ENCODE results near the gene PUSL1. TPM values are rescaled to one million over a fixed set of nuclear protein-coding genes. Genes with fewer than 3 reads are reported as not detected.

PUSL1 gene
- total and polyA plus RNA-seq, 2 of the 13 experiments (the other 11 are each of a cell fraction or from before 2014, with no cell fraction given) = 8.3 to 22.2 TPM

GRCh38 chr1:1306661-1307260, 1.6 kb upstream of the PUSL1 start (continued):
- TF ChIP-seq, protein P1, sequence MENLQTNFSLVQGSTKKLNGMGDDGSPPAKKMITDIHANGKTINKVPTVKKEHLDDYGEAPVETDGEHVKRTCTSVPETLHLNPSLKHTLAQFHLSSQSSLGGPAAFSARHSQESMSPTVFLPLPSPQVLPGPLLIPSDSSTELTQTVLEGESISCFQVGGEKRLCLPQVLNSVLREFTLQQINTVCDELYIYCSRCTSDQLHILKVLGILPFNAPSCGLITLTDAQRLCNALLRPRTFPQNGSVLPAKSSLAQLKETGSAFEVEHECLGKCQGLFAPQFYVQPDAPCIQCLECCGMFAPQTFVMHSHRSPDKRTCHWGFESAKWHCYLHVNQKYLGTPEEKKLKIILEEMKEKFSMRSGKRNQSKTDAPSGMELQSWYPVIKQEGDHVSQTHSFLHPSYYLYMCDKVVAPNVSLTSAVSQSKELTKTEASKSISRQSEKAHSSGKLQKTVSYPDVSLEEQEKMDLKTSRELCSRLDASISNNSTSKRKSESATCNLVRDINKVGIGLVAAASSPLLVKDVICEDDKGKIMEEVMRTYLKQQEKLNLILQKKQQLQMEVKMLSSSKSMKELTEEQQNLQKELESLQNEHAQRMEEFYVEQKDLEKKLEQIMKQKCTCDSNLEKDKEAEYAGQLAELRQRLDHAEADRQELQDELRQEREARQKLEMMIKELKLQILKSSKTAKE (CRISPR knock-in tag; IDR thresholded peaks at IDR 0.05; ENCODE audit: borderline replicate concordance) = no peak
- TF ChIP-seq ZNF547 (CRISPR knock-in tag; IDR thresholded peaks at IDR 0.05) (no peak), ZBTB7A (CRISPR knock-in tag; IDR thresholded peaks at IDR 0.05) (0 out of 2 replicates have a peak, but pooled peaks have one; percentile 50), ZNF792 (CRISPR knock-in tag; IDR thresholded peaks at IDR 0.05) (no peak), ZNF589 (CRISPR knock-in tag; conservative IDR thresholded peaks at IDR 0.05) (0 out of 2 replicates have a peak, but pooled peaks have one; percentile 52), YY1 (IDR thresholded peaks at IDR 0.05; ENCODE audit: insufficient read depth, insufficient replicate concordance, low read depth, low read length) (no peak), KDM1A (CRISPR knock-in tag; IDR thresholded peaks at IDR 0.05) (no peak), ZFP62 (CRISPR knock-in tag; IDR thresholded peaks at IDR 0.05) (no peak), PITX1 (CRISPR knock-in tag; IDR thresholded peaks at IDR 0.05) (0 out of 2 replicates have a peak, but pooled peaks have one; percentile 15), ZEB1 (IDR thresholded peaks at IDR 0.05; ENCODE audit: insufficient replicate concordance, low read depth) (no peak), ZNF577 (CRISPR knock-in tag; IDR thresholded peaks at IDR 0.05; ENCODE audit: borderline replicate concordance, low read depth) (no peak), ATF1 (CRISPR knock-in tag; IDR thresholded peaks at IDR 0.05) (no peak), MLX (CRISPR knock-in tag; IDR thresholded peaks at IDR 0.05) (peak; percentile 20; the same call in 1 of the 2 replicates), HOXA7 (CRISPR knock-in tag; IDR thresholded peaks at IDR 0.05) (0 out of 2 replicates have a peak, but pooled peaks have one; percentile 35), JUN (CRISPR knock-in tag; IDR thresholded peaks at IDR 0.05) (0 out of 2 replicates have a peak, but pooled peaks have one; percentile 36), CBFB (CRISPR knock-in tag; IDR thresholded peaks at IDR 0.05) (no peak), MTF1 (CRISPR knock-in tag; IDR thresholded peaks at IDR 0.05) (no peak), NAIF1 (CRISPR knock-in tag; IDR thresholded peaks at IDR 0.05; ENCODE audit: borderline replicate concordance) (no peak; the same call in 1 of the 2 replicates), ZNF780A (CRISPR knock-in tag; IDR thresholded peaks at IDR 0.05) (0 out of 2 replicates have a peak, but pooled peaks have one; percentile 51), SAP130 (CRISPR knock-in tag; IDR thresholded peaks at IDR 0.05; ENCODE audit: low read depth) (peak; percentile 89), TMF1 (CRISPR knock-in tag; IDR thresholded peaks at IDR 0.05; ENCODE audit: low read depth) (0 out of 2 replicates have a peak, but pooled peaks have one; percentile 45), PHF20 (CRISPR knock-in tag; IDR thresholded peaks at IDR 0.05) (0 out of 2 replicates have a peak, but pooled peaks have one; percentile 30), KMT2A (CRISPR knock-in tag; IDR thresholded peaks at IDR 0.05) (peak; percentile 48; the same call in 1 of the 2 replicates)
- TF ChIP-seq, protein P2, sequence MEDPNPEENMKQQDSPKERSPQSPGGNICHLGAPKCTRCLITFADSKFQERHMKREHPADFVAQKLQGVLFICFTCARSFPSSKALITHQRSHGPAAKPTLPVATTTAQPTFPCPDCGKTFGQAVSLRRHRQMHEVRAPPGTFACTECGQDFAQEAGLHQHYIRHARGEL (CRISPR knock-in tag; IDR thresholded peaks at IDR 0.05) = 0 out of 2 replicates have a peak, but pooled peaks have one; percentile 15
- TF ChIP-seq, protein P3, sequence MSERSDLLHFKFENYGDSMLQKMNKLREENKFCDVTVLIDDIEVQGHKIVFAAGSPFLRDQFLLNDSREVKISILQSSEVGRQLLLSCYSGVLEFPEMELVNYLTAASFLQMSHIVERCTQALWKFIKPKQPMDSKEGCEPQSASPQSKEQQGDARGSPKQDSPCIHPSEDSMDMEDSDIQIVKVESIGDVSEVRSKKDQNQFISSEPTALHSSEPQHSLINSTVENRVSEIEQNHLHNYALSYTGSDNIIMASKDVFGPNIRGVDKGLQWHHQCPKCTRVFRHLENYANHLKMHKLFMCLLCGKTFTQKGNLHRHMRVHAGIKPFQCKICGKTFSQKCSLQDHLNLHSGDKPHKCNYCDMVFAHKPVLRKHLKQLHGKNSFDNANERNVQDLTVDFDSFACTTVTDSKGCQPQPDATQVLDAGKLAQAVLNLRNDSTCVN (CRISPR knock-in tag; IDR thresholded peaks at IDR 0.05; ENCODE audit: borderline replicate concordance) = no peak
- TF ChIP-seq, protein P4, sequence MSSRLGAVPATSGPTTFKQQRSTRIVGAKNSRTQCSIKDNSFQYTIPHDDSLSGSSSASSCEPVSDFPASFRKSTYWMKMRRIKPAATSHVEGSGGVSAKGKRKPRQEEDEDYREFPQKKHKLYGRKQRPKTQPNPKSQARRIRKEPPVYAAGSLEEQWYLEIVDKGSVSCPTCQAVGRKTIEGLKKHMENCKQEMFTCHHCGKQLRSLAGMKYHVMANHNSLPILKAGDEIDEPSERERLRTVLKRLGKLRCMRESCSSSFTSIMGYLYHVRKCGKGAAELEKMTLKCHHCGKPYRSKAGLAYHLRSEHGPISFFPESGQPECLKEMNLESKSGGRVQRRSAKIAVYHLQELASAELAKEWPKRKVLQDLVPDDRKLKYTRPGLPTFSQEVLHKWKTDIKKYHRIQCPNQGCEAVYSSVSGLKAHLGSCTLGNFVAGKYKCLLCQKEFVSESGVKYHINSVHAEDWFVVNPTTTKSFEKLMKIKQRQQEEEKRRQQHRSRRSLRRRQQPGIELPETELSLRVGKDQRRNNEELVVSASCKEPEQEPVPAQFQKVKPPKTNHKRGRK (CRISPR knock-in tag; IDR thresholded peaks at IDR 0.05) = no peak

Measured in HepG2 (cell line).